T47D (cell line): Measurements from ENCODE around the gene SLC6A12.

Experiments used
- DNase-seq, 2 experiments: peaks; one replicate each; pipeline versions ENCODE4 v3.0.0 to v3.0.0-alpha.2; 2011 to 2012; ENCODE audit warnings: low read depth in 1 of 2, low spot score in 1 of 2
- JUND ChIP-seq: IDR thresholded peaks from 2 replicates; pipeline ENCODE4 v1.6.1; 2012; ENCODE audit warnings: low read depth
- in situ Hi-C: cut with HindIII; loops from 2 replicates; pipeline ENCODE4 v1.10.0; 2016; ENCODE audit warnings: low sequenced_read_pairs, low pct_unique_long_range_greater_than_20kb

Gene SLC6A12

DNA sequence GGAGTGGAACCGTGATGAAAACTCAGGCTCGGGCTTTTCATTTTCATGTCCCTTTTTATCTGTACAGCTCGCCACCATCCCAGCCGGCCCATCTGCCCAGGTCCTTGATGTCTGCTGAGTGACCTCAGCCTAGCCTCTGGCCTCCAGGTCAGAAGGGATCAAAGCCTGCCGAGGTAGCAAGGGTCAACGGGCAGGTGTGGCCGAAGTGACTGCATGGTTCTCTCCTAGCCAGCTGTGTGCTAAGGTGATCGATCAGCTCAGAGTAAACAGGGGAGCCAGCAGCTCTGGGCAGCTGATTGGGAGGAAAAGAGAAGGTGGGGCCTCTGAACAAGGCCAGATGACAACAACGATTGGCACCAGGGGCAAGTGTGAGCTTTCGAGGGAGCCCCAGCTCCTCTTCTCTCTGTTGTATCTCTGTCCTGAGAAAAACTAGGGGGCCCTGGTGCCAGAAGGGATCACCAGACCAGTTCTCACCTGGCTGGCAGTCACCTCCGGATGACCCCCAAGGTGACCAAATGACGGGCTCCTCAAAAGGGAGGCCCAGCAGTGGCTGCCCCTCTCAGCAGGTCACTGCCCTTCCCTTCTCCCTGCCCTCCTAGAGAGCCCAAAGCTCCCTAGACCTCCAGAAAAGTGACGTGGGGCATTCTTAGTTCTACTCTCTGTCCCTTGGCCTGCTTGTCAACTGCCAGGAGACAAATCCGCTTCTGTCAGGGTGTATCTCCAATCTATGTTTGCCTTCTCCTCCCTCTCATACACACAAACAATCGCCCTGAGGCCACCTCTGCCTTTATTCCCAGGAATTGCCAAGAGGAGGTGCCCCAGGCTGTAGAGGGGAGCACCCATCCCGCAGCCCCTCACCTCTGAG, 3.4 kb downstream of the SLC6A12 start:
- no peak for TF ChIP-seq JUND
- in situ Hi-C loops, result no loop called here

DNA sequence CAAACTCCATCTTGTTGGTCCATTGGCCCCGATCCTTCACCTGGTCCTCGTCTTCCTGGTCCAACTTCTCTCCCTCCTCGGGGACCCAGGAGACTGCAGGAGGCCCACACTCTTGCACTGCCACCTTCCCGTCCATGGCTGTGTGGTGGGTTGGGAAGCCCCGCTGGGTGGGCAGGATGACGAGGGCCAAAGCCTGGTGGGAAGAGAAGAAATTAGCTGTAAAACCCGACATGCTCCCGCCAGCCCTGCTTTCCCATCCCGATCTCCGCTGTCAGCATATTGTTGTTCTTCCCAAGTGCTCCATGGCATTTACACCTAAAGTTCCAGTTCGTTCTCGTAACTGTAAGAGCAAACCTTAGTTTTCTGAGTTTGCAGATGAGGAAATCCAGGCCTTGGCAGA, 4.1 kb downstream of the SLC6A12 start:
- in situ Hi-C loops, result no loop called here
- TF ChIP-seq JUND, result no peak
- DNase-seq, result no peak

More for the DNA sequence above, 3.4 kb downstream of the SLC6A12 start:
- DNase-seq, result no peak

DNA sequence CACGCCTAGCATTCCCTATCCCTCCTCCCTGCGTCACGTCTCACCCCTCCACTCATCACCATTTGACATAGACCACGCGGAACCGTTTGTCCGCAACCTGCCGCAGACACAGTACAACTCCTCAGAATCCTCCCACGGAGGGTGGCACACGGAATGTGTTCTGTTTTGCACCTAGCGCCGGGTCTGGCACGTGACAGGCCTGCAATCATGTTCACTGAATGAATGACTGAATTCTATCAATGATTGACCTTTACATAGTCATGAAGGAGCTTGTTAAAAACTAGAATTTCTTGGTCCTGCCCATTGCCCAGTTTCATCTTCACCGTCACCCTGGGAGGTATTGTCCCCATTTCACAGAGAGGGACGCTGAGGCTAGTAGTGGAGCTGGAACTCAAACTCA, 4.7 kb downstream of the SLC6A12 start:
- in situ Hi-C loops, result no loop called here
- no peak for TF ChIP-seq JUND
- DNase-seq, result no peak

DNA sequence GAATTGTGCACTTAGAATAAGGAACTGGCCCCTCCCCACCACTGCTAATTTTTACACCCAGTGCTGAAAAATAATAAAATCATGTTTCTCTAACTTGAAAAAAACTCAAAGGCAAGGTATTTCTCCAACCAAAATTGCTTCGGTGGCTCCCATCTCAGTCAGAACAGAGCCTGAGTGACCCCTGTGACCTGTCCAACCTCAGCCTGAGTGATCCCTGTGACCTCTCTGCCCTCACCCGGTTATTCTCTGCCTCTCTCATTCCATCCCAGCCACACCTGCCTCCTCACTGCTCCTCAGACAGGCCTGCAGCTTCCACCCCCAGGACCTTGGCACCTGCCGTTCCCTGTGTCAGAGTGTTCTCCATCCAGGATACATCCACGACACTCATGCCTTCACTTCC, 5.1 kb downstream of the SLC6A12 start:
- no peak for TF ChIP-seq JUND
- DNase-seq, result no peak
- in situ Hi-C loops, result no loop called here

DNA sequence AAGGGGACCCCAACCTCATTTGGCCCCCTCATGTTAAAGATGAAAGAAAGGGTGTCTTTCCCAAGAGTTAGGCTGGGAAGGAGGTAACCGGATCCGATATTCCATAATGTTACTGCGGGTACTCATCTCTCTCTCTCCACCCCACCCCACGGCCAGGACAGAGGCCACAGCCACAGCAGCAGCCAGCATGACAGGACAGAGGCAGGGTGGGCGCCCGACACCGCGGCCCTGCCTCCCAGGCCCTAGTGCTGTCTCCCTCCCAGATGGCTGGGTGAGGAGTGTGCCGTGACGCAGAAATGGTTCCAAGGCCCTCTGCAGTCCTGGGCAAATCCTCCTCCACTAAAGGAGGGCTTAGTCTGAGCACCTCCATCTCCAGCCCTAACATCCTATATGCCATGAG, 6.2 kb downstream of the SLC6A12 start:
- DNase-seq, result no peak
- TF ChIP-seq JUND, result no peak
- in situ Hi-C loops, result no loop called here

DNA sequence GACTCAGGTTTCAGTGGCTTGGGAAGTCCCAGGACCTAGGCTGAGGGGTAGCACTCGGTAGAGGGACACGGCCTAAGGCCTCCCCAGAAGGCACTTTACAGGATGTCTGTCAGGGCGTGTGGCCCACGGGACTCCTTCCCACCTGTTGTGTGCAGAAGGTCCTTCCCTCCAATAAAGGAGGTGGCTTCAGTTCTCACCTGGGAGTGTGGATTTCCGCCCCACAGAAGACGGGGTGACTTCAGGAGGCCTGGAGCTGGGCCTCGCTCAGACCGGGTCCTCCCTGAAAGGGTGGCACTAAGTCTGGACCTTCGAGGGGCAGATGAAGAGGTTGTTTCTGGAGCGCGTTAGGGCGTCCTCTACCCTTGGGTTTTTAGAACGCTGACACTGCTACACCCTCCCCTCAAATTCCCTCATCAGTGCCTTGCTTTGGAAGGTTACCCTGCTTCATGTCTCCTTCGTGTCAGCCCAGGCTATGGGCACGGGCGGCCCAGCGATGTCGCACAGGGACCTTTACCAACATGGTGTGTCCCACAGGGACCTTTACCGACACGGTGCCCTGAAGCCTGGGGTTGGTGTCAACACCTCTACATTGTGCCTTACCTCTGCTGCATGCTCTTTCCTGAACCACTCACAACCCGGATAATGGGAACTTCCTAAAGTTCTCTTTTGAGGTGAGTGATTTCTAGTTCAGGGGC, 7.1 kb downstream of the SLC6A12 start:
- in situ Hi-C loops, result no loop called here
- TF ChIP-seq JUND, result no peak
- no peak for DNase-seq

DNA sequence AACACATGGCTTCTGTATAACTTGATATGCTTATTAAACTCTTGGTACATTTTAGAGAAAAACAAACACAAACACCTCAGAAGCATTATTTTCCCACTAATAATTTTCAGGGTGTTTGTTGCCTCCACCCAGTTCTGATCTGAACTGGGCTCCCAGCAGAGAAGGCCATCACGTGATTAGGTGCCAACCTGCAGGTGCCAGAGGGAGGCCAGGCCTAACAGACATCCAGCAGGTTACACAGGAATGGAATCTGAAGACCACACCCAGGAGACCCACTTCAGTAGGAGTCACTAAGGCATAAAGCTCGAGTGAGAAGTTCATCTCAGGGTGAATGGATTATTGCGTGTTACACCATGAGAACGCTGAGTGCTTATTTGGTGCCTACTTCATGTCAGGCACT, 8.9 kb downstream of the SLC6A12 start:
- no peak for DNase-seq
- in situ Hi-C loops, result no loop called here

DNA sequence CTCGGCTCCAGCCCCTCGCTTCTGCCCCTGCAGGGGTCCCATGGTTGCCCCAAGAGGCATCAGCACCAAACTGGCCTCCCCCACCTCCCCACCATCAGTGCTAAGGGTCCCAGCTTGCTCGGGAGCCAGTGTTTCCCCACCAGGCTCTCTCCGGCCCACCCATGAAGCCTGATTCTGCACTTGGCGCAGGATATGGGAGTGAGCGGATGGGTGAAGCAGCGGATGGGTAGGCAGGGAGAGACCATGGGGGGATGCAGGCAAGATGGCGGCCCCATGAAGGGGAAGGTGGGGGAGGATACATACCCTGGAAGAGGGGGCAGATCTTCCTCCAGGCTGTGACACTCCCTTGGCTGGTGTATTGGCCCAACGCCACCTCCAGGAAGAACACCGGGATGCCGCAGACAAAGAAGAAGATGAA, 9.7 kb downstream of the SLC6A12 start:
- TF ChIP-seq JUND, result no peak
- DNase-seq, result no peak
- in situ Hi-C loops, result no loop called here

More for the DNA sequence above, 8.9 kb downstream of the SLC6A12 start:
- TF ChIP-seq JUND, result no peak

DNA sequence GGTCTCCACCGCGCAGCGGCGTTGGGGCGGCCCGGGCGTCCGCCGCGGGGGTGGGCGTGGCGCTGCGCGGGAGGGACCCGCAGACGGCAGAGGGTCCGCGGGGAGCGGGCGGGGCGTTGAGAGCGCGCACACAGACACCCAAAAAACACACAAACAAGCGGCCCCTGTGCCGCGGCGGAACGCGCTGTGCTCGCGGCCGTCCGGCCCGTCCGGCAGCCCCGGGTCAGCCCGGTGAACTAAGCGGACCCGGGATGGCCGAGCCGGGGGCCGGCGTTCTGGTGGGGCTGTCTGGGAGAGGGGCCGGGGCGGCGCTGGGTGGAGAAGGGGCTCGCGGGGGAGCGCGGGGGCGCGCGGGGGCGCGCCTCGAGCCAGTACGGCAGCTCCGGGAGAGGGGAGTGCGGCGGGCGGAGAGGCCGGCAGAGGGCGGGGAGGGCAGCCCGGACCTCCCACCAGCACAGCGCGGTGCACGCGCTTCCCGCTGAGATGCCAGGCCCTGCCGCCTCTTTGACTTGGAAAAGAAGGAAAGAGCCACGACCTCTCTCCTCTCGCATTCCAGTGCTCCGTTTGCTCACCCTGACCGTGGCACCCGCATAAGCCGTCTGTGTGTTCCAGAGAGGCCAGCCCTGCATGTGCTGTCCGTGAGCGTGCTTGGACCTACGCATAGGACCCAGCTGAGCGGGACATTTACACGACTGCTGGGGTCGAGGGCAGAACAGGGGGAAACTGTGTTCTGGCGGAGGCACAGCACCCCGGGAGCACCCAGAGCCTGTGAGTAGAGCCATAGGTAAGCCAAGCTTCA, 10.3 kb downstream of the SLC6A12 start:
- in situ Hi-C loops, result no loop called here
- TF ChIP-seq JUND, result no peak
- no peak for DNase-seq

DNA sequence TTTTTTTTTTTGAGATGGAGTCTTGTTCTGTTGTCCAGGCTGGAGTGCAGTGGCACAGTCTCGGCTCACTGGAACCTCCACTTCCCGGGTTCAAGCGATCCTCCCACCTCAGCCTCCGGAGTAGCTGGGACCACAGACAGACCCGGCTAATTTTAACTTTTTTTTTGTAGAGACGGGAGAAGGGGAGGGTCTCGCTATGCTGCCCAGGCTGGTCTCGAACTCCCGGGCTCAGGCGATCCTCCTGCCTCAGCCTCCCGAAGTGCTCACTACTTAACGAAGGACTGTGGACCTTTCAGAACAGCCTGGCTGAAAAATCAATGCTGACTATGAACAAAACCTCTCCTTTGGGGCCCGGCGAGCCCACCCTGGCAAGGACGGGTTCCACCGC, 10.9 kb downstream of the SLC6A12 start:
- TF ChIP-seq JUND, result no peak
- in situ Hi-C loops, result no loop called here
- no peak for DNase-seq

DNA sequence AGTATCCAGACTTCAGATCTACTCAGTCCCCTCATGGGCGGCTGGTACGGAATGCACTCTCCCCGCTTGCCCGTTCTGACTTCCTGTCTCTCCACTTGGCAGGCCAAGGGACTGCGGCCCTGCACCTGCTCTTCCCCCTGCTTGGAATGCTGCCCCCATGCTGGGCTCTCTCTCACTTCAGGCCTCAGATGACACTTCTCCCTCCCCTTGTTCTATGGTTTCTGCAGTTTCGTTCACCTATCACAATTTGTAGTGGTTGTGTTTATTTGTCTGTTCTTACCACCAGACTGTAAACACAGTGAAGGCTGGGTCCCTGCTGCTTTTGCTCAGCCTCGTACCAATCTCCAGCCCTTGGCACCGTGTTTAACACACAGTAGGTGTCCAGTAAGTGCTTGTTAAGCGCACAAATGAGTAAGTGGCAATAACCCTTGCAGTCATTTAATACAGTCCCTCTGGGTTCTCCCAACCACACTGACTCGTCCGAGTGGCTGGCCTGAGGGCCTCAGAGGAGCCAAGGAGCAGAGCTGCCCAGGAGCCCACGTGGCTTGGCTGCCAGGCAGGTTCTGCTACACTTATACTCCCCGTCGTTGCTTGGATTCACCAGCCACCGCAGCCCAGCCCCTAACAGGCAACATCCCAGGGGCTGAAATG, 11.8 kb downstream of the SLC6A12 start:
- DNase-seq, result peak; percentile 78 to 90
- TF ChIP-seq JUND, result no peak
- in situ Hi-C loops, result no loop called here

DNA sequence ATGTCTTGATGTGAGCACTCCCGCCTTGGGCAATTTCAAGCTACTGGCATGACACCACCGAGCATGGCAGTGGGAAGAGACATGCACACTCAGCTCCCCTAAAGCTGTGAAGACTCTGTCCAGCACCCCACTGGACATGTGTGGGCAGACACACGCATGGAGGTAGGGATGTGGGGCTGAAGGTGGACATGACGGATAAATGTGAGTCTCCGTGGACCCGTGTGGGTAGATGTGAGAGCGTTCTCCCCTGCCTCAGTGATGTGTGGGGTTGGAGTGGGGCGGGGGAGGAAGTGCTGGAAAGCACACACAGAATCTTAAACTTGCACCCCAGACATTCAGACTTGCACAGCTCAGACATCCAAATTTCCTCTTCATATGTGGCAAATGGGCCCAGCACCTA, 12.6 kb downstream of the SLC6A12 start:
- DNase-seq, result no peak
- in situ Hi-C loops, result no loop called here
- TF ChIP-seq JUND, result no peak
